Thoracic aorta (tissue), 2 donors: ENCODE measurements around the gene MS4A8. TPM values are rescaled to one million over a fixed set of nuclear protein-coding genes. Genes with fewer than 3 reads are reported as not detected.
"Not testable (repeated sequence)": the region's sequence is repeated elsewhere in the genome, so short reads cannot be mapped to it uniquely, and the experiment has no call there.

Experiments used
- ATAC-seq: fragments of 150-250 bp; one replicate; pipeline ENCODE4 v1.8.0; 2017; ENCODE audit warnings: low read depth; ENCODE audit not compliant: insufficient number of reproducible peaks, low FRiP score
- DNase-seq: peaks from one replicate; pipeline ENCODE4 v3.0.0-alpha.2; 2020; ENCODE audit warnings: low spot score
- H3K27ac ChIP-seq, 2 donors: fragments of 200-600 bp; sonication (generic); 1 replicate in 1 of 2; 2 replicates in 1 of 2; pipeline ENCODE4 v1.5.1; 2016; ENCODE audit warnings: mild to moderate bottlenecking in 2 of 2, moderate library complexity in 2 of 2
- H3K27me3 ChIP-seq: fragments of 200-600 bp; sonication (generic); replicated peaks from 2 replicates; pipeline ENCODE4 v1.6.0; 2016; ENCODE audit warnings: mild to moderate bottlenecking; ENCODE audit not compliant: insufficient read depth
- H3K36me3 ChIP-seq: fragments of 200-600 bp; sonication (generic); one replicate; pipeline ENCODE4 v1.5.1; 2016
- H3K4me1 ChIP-seq, 2 donors: fragments of 200-600 bp; sonication (generic); 1 replicate in 1 of 2; 2 replicates in 1 of 2; pipeline versions ENCODE4 v1.5.1 to v1.6.0; 2016; ENCODE audit warnings: low read depth in 2 of 2, mild to moderate bottlenecking in 1 of 2; ENCODE audit not compliant: control insufficient read depth in 1 of 2
- H3K4me3 ChIP-seq: fragments of 200-600 bp; sonication (generic); 2 replicates; pipeline ENCODE4 v1.5.1; 2016; ENCODE audit warnings: mild to moderate bottlenecking
- H3K9me3 ChIP-seq: fragments of 200-600 bp; sonication (generic); 2 replicates; pipeline ENCODE4 v1.5.1; 2016
- CTCF ChIP-seq: fragments of 200-600 bp; sonication (generic); IDR thresholded peaks from one replicate; pipeline ENCODE4 v1.5.1; 2019; ENCODE audit warnings: antibody characterized with exemption
- total RNA-seq, 2 donors: library from RNA; depleted of rRNA; stranded (reverse); fragments of >200 nt; gene quantifications; one replicate each; pipeline versions ENCODE4 v1.1.0 to v1.2.3, GENCODE V29; 2016

The MS4A8 gene
- total RNA-seq, 2 donors from 2014 or later, result not detected

GRCh38 chr11:60757231-60757800 is 57.9 kb downstream of the MS4A8 start:
- Histone ChIP-seq H3K4me1 (no peaks in the 10 kb centered on the region), H3K4me3 (no peak overlapping the region), H3K27me3 (no peaks in the 10 kb centered on the region), H3K36me3 (no peaks in the 10 kb centered on the region), H3K9me3 (no peaks in the 10 kb centered on the region), H3K27ac (no peak overlapping the region)
- no peak for TF ChIP-seq CTCF
- DNase-seq, result no peak
- no peak for ATAC-seq

- H3K27me3 ChIP-seq, H3K4me1 ChIP-seq, H3K9me3 ChIP-seq, H3K27ac ChIP-seq, H3K4me3 ChIP-seq, H3K36me3 ChIP-seq, DNase-seq, ATAC-seq: not testable (repeated sequence)
Measured at GRCh38 chr11:60758671-60759070, 59.3 kb downstream of the MS4A8 start.

GRCh38 chr11:60759438-60760225 is 60.2 kb downstream of the MS4A8 start:
- not testable (repeated sequence) for ATAC-seq, H3K27ac ChIP-seq, H3K9me3 ChIP-seq, H3K4me3 ChIP-seq, DNase-seq, H3K4me1 ChIP-seq, H3K36me3 ChIP-seq, H3K27me3 ChIP-seq

GRCh38 chr11:60761436-60762190 is 62.2 kb downstream of the MS4A8 start:
- H3K36me3 ChIP-seq, result no peaks in the 10 kb centered on the region
- H3K4me3 ChIP-seq, result no peak overlapping the region
- no peak for ATAC-seq
- no peak overlapping the region for H3K27ac ChIP-seq
- H3K27me3 ChIP-seq, result no peaks in the 10 kb centered on the region
- DNase-seq, result no peak
- H3K4me1 ChIP-seq, result no peaks in the 10 kb centered on the region
- no peaks in the 10 kb centered on the region for H3K9me3 ChIP-seq
- no peak for TF ChIP-seq CTCF

- Histone ChIP-seq H3K27me3 (no peaks in the 10 kb centered on the region), H3K36me3 (no peaks in the 10 kb centered on the region), H3K4me1 (no peaks in the 10 kb centered on the region), H3K9me3 (no peaks in the 10 kb centered on the region), H3K4me3 (no peak overlapping the region), H3K27ac (no peak overlapping the region)
- no peak for TF ChIP-seq CTCF
- DNase-seq (no peak), ATAC-seq (no peak)
Measured at GRCh38 chr11:60762851-60763691, 63.7 kb downstream of the MS4A8 start.
